Frontal cortex (tissue), 4 donors: ENCODE data around the gene BRD1. TPM values are rescaled to one million over a fixed set of nuclear protein-coding genes. Genes with fewer than 3 reads are reported as not detected.
"Not testable (repeated sequence)": the region's sequence is repeated elsewhere in the genome, so short reads cannot be mapped to it uniquely, and the experiment has no call there.

Experiments
- DNase-seq, 2 donors: peaks; one replicate each; pipeline ENCODE4 v3.0.0; 2012; ENCODE audit warnings: low spot score in 2 of 2
- FAIRE-seq: peaks from 2 replicates; lab custom pipeline; 2012; peaks lifted over from hg19 to GRCh38; lab: Jason Lieb, UNC
- total RNA-seq: library from RNA; depleted of rRNA; stranded (reverse); fragments of >200 nt; gene quantifications from one replicate; pipeline ENCODE4 v1.2.3, GENCODE V29; 2014
- donor health status: control.
- donor health status: control.
- donor health status: control.

Gene BRD1
- total RNA-seq, 1 donor from 2014 or later, result 50.1 TPM

DNA sequence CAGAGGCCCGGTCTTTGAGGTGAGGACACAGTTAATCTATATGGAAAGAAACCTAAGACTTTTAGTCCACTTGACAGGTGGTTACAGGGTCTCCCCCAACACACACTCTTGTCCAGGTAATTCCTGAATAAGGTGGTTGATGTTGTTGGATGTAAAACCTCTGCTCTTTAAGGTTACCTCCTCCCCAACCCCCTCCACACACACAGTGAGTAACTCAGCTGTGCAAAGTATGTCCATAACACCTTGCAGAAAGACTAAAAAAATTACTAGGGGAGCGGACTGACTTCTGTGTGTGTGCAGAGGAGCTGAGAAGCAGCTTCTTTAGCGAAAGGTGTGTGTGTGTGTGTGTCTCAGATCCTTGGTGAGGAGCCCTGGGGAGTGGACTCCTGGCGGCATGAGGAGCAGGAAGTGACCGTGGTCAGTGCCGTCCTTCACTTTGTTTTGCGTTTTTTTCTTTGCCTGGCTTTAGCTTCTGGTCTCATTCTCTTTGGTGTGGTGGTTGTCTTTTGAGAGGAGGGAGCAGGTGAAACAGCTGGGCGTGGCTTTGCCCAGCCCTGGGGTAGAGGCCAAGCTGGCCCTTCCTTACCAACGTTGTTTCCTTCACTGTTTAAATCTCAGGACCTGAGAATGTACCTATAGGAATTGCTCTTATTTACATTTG is 27.7 kb upstream of the BRD1 start:
- no peak for FAIRE-seq

DNA sequence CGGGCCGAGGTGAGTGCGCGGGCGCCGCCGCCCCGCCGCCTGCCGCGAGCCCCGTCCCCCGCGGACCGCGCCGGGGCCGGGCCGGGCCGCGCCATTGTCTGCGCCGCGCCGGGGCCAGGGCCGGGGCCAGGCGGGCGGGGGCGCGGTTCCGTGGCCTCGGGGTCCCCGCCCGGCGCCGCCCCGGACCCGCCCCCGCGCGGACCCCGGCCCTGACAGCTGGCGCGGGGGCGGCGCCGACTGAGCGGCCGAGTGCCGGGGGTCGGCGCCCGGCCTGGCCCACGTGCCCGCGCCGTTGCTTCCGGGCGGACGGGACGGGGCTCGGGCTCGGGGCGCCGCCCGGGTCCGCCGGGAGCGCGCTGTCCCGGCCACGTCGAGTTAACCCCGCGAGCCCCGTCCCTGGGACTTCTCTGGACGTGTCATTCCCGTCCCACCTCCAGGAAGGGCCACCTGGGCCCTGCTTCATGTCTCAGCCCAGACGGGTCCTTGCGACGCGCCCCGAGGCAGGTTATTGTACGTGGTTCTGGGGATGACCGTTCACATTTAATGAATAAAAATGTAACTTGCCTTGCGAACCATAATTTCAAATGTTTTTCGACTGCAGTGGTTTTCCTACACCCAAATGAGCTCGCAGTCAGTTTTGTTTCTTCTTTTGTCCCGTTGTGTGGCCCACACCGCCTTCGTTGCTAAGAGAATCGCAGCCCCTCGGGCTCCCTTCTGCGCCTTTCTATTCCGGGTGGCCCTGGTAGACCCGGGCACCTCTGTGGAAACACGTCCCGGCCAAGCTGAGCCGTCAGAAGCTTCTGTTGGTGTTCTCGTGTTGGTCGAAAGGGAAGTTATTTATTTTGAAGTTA is 26.5 kb upstream of the BRD1 start:
- FAIRE-seq, result no peak
- peak in 1 of 2 donors; percentile 48 for DNase-seq

More for the DNA sequence above, 27.7 kb upstream of the BRD1 start:
- no peak for DNase-seq

DNA sequence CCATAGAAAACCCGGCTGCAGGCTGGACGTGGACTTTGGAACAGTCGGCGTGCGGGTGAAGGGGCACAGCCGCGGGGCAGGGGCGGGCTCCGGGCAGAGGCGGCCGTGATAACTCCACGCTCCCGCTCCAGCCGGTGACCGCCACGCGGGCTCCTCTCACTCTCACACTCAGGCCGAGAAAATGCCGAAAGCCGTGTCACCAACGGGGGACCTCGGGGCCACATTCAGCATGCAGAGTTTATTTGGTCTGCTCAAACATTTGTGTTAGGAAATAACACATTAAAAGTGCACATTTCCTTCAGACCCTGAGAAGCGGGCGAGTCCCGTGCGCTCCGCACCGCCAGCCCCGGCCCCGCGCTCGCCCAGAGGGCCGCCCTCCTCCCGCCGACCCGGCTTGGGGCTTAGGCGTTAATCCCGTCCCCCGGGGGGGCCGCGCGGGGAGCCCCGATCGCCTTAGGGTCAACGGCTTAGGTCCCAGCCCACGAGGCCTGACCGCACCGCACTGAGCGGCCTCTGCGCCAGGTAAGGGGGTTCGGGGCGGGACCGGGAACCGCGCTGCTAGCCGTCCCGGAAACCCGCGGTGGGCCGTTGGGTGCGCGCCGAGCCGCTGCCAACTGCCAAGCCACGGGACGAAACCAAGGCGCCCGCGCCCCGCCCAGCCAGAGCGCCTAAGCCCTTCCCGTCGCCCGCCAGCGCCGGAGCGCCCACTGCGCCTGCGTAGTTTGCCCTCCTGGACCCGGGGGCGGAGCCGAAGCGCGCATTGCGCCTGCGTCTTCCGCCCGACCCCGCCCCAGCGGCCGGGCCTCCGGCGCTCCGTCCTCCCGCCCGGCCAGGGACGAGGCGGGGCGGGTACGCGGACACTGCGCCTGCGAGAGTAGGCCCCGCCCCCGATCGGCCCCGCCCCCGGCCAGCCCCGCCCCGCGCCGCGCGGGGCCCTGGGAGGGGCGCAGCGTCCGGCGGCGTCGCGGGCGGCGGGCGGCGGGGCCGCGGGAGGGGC is 25.5 kb upstream of the BRD1 start, which contains the start of gene ZBED4:
TSS of gene ZBED4 (plus strand) at position 947 of the 997 bp plus-strand sequence. CDS start 29,819 bp downstream, outside the sequence.
- FAIRE-seq (no peak), DNase-seq (peak; percentile 99 to 100)

DNA sequence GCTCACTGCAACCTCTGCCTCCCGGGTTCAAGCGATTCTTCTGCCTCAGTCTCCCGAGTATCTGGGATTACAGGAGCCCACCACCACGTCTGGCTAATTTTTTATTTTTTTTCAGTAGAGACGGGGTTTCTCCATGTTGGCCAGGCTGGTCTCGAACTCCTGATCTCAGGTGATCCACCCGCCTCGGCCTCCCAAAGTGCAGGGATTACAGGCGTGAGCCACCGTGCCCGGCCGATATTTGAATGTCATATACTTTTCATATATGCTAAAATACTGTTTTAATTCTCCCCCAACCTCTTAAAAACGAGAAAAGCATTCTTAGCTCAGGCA is 24.9 kb upstream of the BRD1 start:
- not testable (repeated sequence) for DNase-seq, FAIRE-seq

DNA sequence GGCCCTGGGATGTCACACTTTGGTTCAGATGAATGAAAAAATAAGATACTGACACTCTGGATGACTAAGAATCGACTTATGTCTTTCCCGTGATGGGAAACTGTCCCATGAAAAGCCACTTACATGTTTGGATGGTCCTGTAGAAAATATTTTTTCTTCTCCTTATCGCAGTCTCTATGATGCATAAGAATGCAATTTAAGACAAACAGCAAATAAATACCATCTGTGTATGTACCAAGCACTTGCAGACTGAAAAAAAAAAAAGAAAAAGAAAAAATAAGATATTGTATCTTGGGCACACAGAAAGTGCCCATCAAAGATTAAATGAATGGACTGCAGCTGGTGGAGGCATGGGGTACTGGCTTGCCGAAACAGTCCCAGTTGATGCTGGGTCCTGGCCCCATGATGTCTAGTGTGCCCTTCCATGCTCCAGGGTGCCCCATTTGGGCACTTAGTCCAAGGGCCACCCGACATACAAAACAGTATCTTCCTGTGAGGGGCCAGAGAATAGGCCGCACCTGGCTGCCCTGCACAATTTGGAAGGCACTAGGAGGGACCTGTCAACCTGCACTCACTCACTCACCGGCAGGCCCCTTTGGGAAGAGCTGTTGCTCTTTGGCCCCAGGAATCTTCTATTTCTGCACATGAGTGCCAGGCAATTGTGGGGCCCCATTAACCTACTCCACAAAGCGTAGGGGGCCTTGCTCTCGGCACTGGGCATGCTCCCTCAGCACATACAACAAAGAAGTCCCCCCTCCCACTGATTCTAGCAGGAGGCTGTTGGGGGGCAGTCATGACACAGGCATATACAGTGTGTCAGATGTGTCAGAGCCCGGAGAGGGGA is 23.5 kb upstream of the BRD1 start:
- no peak for FAIRE-seq
- DNase-seq, result no peak

DNA sequence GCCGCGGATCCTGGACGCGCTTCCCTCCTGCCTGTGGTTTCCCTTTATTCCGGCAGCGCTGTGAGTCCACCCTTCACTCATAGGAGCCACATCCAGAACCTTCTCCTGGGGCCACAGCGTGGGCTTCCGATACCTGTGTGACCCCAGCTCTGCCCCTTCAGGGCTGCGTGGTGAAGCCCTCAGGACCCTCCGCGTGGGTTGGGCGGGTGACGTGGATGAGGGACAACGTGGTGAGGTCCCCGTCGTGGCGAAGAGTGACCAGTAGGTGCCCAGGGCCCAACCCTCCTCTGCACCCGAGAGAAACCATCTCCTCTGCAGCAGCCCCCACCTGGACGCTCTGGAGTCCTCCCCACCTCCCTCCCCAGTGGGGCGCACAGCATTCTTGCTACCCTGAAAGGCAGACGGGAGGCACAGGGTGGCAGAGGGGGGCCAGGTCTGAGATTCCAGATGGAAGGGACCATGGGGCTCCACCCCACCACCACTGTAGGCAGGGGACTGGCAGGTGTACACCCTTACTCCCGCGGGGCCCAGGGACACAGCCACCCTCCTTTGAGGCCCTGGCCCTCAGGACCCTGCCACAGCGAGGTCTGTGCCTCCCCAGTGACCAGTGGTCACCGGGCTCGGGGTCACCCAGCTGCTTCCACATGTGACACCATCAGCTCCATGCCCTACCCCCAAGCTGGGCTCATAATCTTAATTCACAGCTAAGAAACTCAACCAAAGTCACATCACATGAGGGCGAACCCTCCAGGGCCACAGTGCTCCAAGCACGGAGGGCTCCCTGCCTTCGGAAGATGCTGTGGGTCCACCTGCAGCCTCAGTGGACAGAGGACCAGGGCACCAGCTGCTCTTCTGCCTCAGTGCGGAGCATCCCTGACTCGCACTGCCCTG is 22.6 kb upstream of the BRD1 start:
- FAIRE-seq, result no peak
- no peak for DNase-seq

DNA sequence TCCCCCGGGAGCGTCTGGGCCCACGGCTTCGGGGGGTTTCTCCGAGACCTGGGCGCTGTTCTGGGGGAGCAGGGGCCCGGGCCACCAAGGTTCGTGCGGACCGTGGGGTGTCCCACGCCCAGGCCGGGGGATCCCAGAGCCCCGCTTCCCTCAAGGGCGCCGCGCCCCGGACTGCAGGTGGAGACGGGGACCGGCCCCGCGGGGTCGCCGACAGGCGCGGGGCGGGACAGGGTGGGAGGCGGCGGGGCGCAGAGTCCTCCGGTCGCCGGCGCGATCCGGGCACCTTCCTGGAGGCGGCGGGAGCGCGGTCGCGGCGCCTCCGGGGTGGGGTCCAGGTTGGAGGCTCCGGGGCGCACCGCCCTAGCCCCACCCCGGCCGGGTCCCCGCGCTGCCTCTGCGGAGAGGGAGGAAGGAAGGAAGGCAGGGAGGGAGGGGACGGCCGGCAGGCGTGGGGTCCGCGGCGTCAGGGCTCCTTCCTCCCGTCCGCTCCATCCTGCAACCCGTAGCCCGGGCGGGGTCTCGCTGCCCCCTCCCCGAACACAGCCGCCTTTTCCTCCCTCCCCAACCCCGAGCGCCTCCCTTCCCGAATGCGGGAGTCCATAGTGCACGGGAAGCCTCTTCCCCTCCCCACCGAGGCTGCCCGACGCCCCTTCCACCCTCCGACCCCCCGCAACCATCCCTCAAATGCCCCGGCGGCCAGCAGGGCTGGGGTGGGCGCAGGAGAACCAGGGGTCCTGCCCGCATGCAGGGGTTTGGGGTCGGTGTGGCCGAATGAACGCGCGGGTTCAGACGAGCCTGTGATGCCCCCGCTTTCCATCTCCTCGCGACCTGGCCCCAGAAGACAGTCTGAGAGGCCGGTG is 21.7 kb upstream of the BRD1 start:
- no peak for FAIRE-seq
- no peak for DNase-seq

DNA sequence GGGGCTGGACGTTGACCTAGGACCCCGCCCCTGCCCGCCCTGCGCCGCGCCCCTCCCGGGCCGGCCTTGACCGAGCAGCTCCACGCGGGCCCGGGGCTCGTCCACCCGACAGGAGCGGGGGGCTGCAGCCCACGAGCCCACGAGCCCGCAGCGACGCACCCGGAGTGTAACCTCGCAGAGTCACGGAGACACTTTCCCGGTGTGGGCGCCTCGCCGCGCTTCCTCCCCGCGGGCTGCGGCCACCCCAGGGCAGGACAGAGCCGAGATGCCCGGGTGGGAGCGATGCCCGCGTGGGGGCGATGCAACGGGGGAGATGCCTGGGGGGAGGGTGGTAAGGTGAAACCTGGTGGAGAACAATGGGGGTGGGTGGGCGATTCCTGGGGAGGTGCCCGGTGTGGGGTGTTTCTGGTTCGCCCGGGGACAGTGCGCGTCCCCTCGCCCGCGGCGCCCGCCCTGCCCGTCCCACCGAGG is 21.1 kb upstream of the BRD1 start:
- DNase-seq (peak in 1 of 2 donors; percentile 46), FAIRE-seq (no peak)

DNA sequence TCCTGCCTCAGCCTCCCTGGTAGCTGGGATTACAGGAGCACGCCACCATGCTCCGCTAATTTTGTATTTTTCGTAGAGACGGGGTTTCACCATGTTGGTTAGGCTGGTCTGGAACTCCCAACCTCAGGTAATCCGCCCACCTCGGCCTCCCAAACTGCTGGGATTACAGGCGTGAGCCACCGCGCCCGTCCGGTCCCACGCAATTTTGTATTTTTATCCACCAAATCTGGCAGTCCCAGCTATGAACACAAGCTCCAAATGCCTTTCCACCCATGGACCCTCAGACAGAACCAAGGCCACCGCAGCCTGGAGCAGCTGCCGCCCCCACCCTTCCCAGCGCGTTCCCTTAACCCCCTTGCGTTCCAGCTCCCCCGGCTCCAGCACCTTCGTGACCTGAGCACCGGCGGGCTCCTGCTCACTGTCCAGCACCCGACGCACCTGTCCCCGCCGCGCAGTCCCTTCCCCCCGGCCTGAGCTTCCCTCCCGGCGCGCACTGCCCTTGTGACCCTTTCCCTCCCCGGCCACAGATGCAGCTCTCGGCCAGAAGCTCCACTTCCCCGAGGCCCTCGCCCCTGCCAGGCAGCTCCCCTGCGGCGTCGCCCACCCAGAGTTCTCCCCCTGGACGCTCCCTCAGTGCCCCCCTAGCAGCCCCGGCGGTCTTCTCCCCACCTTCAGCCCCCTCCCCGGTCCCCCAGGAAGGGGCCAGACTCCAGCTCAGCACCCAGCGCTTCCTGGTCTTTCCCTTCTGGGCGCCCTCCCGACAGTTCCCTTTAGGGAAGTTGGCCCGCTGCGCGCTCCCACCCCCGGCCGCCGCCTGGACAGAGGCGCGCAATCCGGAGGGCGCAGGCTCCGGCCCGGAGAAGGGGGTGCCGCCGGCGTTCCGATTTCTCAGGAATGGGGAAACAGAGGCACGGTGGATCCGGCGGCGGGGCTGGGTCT is 20.3 kb upstream of the BRD1 start:
- FAIRE-seq (no peak), DNase-seq (peak in 1 of 2 donors; percentile 38)

DNA sequence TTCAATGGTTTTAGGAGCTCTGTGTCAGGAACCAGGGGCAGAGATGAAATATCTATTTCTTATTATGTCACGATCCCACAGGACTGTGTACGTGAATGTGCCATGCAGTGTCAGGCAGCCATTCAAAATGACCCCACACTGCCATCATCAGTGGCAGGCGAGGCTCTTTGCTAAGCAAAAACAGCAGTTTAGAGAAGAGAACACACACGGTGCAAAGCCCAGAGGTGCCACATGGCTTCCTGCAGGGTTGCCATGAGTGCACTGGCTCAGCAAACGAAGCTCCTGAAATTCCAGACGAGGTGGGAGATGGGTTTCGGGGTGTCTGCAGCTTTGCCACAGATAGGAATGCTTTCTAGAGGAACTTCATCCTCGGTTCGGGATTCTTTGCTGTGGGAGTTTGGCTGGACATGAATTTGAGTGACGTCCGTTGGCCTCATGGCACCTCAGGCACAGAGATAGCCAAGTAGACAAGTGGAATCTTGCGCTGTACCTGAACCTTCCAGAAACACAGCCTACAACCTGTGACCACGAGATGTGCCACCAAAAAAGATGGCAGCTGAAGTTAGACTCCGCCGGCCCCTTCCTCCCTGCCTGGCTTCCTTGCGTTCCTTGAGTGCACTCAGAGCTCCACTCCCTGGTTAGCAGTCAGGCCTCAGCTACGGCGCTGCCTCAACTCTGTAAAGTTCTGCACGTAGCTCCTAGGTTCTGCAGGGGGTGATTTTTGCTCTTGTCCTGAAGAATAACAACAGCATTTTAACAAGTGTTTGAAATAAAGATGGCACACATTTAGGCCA is 18.2 kb upstream of the BRD1 start:
- no peak for FAIRE-seq
- no peak for DNase-seq

DNA sequence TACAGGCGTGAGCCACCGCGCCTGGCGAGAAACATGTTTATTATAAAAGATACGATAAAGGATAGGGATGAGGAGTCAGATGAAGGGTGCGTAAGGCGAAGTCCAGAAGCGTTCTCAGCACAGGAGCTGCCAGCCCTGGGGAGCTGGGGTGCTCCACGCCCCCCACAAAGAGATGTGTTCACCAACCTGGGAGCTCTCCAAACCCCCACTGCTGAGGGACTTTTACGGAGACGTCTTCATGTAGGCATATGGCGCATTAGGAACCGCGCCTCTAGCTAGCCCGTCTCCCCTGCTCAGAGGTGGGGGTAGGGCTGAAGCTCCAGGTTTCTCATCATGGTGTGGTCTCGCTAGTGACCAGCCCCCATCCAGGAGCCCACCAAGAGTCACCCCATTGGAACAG is 17.6 kb upstream of the BRD1 start:
- no peak for DNase-seq
- FAIRE-seq, result no peak

DNA sequence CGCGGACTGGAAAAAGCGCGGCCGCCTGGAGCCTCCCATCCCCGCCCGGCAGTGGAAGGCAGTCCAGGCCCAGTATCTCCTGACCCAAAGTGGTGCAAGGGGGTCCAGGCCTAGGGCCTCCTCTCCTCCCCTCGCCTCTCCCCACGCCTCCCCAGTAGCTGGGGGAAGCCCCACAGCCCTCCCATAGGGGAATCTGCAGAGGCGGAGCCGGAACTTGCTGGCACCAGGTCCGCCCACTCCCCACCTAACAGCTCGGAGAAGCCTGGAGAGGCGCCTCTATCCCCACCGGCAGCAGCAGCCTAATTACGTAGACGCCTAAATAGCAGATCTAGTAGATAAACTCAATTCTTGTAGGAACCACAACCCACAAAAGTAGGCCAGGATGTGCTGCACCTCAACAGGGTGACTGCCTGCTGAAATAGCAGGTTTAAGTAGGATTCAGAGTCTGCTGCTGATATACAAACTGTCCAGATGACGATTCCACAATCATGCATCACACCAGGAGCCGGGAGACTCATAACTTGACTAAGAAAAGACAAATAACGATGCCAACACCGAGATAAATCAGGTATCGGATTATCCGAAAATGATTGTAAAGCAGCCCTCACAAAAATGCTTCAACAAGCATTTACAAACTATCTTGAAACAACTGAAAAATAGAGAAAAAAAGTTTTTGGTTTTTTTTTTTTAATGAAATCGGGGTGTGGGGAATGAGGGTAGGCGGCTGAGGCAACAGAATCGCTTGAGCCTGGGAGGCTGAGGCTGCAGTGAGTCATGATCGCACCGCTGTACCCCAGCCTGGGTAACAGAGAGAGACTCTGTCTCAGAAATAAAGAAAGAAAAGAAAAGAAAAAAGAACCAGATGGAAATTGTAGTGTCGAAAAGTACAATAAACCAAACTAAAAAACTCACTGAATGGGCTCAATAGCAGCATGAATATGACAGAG is 11.4 kb upstream of the BRD1 start:
- FAIRE-seq, result no peak
- DNase-seq, result no peak

DNA sequence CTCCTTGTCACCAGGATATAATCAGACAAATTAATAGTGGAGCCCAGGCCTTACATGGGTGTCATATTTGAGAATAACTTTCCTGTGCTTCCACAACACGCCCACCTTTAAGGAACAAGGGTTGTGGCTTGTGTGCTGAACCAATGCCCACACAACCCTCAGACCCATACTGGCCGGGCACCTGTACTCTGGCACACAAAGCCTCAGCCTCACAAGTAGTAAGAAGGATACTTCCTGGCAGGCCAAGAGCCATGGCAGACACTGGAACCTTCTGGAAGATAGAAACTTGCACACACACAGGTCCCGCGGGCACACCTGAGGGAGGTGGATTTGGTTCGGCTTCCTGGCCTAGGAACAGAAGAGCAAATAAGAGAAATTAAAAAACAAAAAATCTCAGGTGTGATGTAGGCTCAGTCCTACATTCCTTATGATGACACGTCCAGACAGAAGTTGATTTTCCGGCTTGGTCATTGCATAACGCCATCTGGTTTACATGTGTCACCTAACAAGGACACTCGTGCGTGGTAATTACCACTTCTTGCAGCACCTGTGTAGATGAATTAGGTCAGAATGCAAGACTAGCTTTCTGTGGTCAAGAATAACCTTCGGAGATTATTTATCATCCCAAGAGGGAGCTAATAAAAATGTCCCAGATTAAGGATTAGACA is 5.8 kb upstream of the BRD1 start:
- DNase-seq (no peak), FAIRE-seq (no peak)
